WTC11 (cell line): Measurements from ENCODE around the gene ST6GALNAC5. TPM values are rescaled to one million over a fixed set of nuclear protein-coding genes. Genes with fewer than 3 reads are reported as not detected.

Experiments used
- ATAC-seq: fragments of 200-7000 bp; cut with Tn5 transposase; 2 replicates; pipeline ENCODE4 v1.10.0; 2021; ENCODE audit warnings: mild to moderate bottlenecking, moderate library complexity
- CTCF ChIA-PET: fragments of 300-600 bp; sonication (Branson Sonifier 250); formaldehyde crosslinking; loops from one replicate; lab custom pipeline; 2021; ENCODE audit warnings: antibody characterized with exemption; lab: Charles Lee
- POLR2A ChIA-PET: fragments of 350-600 bp; sonication (Branson Sonifier 250); formaldehyde crosslinking; loops from one replicate; lab custom pipeline; 2021; ENCODE audit warnings: antibody characterized with exemption; lab: Charles Lee
- DNase-seq: peaks from one replicate; pipeline ENCODE4 v3.0.0; 2021; ENCODE audit warnings: low spot score
- H3K27ac Mint-ChIP-seq: 2 replicates; pipeline ENCODE4 v1.8.0; 2021; ENCODE audit warnings: mixed read lengths
- H3K27me3 Mint-ChIP-seq: 2 replicates; pipeline ENCODE4 v1.8.0; 2021; ENCODE audit warnings: low read depth, mild to moderate bottlenecking, moderate library complexity, mixed read lengths
- H3K36me3 Mint-ChIP-seq: 2 replicates; pipeline ENCODE4 v1.8.0; 2021; ENCODE audit warnings: mixed read lengths
- H3K4me1 Mint-ChIP-seq: 2 replicates; pipeline ENCODE4 v1.8.0; 2022; ENCODE audit warnings: mixed read lengths
- H3K4me3 Mint-ChIP-seq: 2 replicates; pipeline ENCODE4 v1.8.0; 2021; ENCODE audit warnings: mild to moderate bottlenecking, moderate library complexity, mixed read lengths
- H3K9me3 Mint-ChIP-seq: 2 replicates; pipeline ENCODE4 v1.8.0; 2021; ENCODE audit warnings: mixed read lengths
- ETV6 ChIP-seq: sonication (generic); formaldehyde crosslinking; IDR thresholded peaks from 2 replicates; pipeline ENCODE4 v1.8.1; 2022; ENCODE audit warnings: mild to moderate bottlenecking, missing genetic modification reagents
- FOXP1 ChIP-seq: sonication (generic); formaldehyde crosslinking; IDR thresholded peaks from 2 replicates; pipeline ENCODE4 v1.8.0; 2022; ENCODE audit warnings: missing genetic modification reagents, mild to moderate bottlenecking, moderate library complexity, borderline replicate concordance
- GTF2I ChIP-seq: fragments of 250-450 bp; sonication (Bioruptor Pico); conservative IDR thresholded peaks from 2 replicates; pipeline ENCODE4 v1.4.0; 2021; ENCODE audit warnings: mild to moderate bottlenecking
- NR2C2 ChIP-seq: sonication (generic); formaldehyde crosslinking; IDR thresholded peaks from 2 replicates; pipeline ENCODE4 v1.8.0; 2022; ENCODE audit warnings: mild to moderate bottlenecking, missing genetic modification reagents
- NR3C1 ChIP-seq: sonication (generic); formaldehyde crosslinking; conservative IDR thresholded peaks from 2 replicates; pipeline ENCODE4 v1.8.1; 2023; ENCODE audit warnings: low read depth, mild to moderate bottlenecking, missing genetic modification reagents
- ZNF423 ChIP-seq: fragments of 250-450 bp; sonication (Bioruptor Pico); IDR thresholded peaks from 2 replicates; pipeline ENCODE4 v2.1.2; 2022; ENCODE audit warnings: mild to moderate bottlenecking, moderate library complexity
- ZNF671 ChIP-seq: fragments of 250-450 bp; sonication (Bioruptor Pico); IDR thresholded peaks from 2 replicates; pipeline ENCODE4 v1.8.0; 2021; ENCODE audit warnings: mild to moderate bottlenecking
- total RNA-seq: library from RNA; stranded (reverse); gene quantifications from 3 replicates; pipeline ENCODE4 v1.2.3, GENCODE V29; 2021
- TF ChIP-seq, protein P1 (sequence below): sonication (generic); formaldehyde crosslinking; IDR thresholded peaks from 2 replicates; pipeline ENCODE4 v1.8.0; 2023; ENCODE audit warnings: missing genetic modification reagents, mild to moderate bottlenecking, borderline replicate concordance
- TF ChIP-seq, protein P2 (sequence below): sonication (generic); formaldehyde crosslinking; IDR thresholded peaks from 2 replicates; pipeline ENCODE4 v1.8.0; 2022; ENCODE audit warnings: mild to moderate bottlenecking, missing genetic modification reagents
- TF ChIP-seq, protein P3 (sequence below): sonication (generic); formaldehyde crosslinking; IDR thresholded peaks from 2 replicates; pipeline ENCODE4 v1.8.0; 2022; ENCODE audit warnings: missing genetic modification reagents
- TF ChIP-seq, protein P4 (sequence below): sonication (generic); formaldehyde crosslinking; IDR thresholded peaks from 2 replicates; pipeline ENCODE4 v1.8.1; 2022; ENCODE audit warnings: low read depth, mild to moderate bottlenecking, moderate library complexity, missing genetic modification reagents, borderline replicate concordance

Gene ST6GALNAC5
- total RNA-seq, 1 experiment from 2014 or later, result 9.6 TPM

DNA sequence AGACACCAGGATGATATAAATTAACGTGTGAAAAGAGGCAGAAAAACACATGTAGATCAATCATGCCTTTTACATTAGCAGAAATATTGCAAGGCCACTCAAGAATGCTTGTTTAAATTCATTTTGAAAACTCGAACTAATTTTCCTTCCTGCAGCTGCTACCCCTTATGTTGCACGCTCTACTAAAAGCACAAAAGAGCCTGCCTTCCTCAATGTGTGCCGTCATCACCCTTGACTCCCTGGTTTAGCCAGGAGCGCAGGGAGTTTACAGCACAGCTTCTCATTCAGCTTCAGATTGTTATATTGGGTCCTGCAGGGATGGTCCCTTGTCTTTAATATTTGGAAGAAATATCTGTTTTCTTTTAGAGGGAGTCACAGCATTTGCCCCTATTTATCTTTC is 10.1 kb upstream of the ST6GALNAC5 start (continued):
- TF ChIP-seq, protein P1, sequence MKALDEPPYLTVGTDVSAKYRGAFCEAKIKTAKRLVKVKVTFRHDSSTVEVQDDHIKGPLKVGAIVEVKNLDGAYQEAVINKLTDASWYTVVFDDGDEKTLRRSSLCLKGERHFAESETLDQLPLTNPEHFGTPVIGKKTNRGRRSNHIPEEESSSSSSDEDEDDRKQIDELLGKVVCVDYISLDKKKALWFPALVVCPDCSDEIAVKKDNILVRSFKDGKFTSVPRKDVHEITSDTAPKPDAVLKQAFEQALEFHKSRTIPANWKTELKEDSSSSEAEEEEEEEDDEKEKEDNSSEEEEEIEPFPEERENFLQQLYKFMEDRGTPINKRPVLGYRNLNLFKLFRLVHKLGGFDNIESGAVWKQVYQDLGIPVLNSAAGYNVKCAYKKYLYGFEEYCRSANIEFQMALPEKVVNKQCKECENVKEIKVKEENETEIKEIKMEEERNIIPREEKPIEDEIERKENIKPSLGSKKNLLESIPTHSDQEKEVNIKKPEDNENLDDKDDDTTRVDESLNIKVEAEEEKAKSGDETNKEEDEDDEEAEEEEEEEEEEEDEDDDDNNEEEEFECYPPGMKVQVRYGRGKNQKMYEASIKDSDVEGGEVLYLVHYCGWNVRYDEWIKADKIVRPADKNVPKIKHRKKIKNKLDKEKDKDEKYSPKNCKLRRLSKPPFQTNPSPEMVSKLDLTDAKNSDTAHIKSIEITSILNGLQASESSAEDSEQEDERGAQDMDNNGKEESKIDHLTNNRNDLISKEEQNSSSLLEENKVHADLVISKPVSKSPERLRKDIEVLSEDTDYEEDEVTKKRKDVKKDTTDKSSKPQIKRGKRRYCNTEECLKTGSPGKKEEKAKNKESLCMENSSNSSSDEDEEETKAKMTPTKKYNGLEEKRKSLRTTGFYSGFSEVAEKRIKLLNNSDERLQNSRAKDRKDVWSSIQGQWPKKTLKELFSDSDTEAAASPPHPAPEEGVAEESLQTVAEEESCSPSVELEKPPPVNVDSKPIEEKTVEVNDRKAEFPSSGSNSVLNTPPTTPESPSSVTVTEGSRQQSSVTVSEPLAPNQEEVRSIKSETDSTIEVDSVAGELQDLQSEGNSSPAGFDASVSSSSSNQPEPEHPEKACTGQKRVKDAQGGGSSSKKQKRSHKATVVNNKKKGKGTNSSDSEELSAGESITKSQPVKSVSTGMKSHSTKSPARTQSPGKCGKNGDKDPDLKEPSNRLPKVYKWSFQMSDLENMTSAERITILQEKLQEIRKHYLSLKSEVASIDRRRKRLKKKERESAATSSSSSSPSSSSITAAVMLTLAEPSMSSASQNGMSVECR (CRISPR knock-in tag), result no peak
- no peak for TF ChIP-seq NR2C2 (CRISPR knock-in tag)
- TF ChIP-seq NR3C1 (CRISPR knock-in tag), result no peak
- no peak for TF ChIP-seq ETV6 (CRISPR knock-in tag)
- TF ChIP-seq, protein P2, sequence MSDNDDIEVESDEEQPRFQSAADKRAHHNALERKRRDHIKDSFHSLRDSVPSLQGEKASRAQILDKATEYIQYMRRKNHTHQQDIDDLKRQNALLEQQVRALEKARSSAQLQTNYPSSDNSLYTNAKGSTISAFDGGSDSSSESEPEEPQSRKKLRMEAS (CRISPR knock-in tag), result no peak
- TF ChIP-seq, all 79 proteins: peak for 0

DNA sequence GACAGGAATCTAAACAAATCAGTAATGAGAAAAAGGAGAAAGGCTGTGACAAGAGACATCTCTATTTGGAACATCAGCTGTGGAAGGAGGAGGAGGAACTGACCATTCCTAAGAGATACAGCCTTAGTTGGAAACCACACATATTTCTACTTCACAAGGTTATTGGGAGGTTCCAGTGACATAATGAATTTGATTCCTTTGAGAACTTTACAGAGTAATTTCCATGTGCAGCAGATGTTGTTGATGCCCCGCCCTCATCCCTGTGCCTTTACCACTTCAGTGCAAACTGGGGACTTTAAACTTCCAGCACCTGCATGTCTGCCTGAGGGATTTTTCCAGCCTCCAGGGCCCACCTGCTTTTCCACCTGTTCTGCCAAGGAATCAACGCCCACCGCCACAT is 9.3 kb upstream of the ST6GALNAC5 start:
- ChIA-PET POLR2A (no interaction called here), CTCF (no interaction called here)
- peaks cover 52% of the 10 kb centered on the region for H3K4me1 Mint-ChIP-seq
- H3K36me3 Mint-ChIP-seq, result no peaks in the 10 kb centered on the region; the same call in 1 of the 2 replicates
- ATAC-seq (no peak), DNase-seq (no peak)
- H3K4me3 Mint-ChIP-seq, result no peak overlapping the region
- peaks cover 30% of the 10 kb centered on the region for H3K27me3 Mint-ChIP-seq
- H3K9me3 Mint-ChIP-seq, result peaks cover 11% of the 10 kb centered on the region
- no peak for TF ChIP-seq ZNF671
- TF ChIP-seq, protein P3, sequence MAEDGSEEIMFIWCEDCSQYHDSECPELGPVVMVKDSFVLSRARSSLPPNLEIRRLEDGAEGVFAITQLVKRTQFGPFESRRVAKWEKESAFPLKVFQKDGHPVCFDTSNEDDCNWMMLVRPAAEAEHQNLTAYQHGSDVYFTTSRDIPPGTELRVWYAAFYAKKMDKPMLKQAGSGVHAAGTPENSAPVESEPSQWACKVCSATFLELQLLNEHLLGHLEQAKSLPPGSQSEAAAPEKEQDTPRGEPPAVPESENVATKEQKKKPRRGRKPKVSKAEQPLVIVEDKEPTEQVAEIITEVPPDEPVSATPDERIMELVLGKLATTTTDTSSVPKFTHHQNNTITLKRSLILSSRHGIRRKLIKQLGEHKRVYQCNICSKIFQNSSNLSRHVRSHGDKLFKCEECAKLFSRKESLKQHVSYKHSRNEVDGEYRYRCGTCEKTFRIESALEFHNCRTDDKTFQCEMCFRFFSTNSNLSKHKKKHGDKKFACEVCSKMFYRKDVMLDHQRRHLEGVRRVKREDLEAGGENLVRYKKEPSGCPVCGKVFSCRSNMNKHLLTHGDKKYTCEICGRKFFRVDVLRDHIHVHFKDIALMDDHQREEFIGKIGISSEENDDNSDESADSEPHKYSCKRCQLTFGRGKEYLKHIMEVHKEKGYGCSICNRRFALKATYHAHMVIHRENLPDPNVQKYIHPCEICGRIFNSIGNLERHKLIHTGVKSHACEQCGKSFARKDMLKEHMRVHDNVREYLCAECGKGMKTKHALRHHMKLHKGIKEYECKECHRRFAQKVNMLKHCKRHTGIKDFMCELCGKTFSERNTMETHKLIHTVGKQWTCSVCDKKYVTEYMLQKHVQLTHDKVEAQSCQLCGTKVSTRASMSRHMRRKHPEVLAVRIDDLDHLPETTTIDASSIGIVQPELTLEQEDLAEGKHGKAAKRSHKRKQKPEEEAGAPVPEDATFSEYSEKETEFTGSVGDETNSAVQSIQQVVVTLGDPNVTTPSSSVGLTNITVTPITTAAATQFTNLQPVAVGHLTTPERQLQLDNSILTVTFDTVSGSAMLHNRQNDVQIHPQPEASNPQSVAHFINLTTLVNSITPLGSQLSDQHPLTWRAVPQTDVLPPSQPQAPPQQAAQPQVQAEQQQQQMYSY (CRISPR knock-in tag), result no peak
- TF ChIP-seq, protein P4, sequence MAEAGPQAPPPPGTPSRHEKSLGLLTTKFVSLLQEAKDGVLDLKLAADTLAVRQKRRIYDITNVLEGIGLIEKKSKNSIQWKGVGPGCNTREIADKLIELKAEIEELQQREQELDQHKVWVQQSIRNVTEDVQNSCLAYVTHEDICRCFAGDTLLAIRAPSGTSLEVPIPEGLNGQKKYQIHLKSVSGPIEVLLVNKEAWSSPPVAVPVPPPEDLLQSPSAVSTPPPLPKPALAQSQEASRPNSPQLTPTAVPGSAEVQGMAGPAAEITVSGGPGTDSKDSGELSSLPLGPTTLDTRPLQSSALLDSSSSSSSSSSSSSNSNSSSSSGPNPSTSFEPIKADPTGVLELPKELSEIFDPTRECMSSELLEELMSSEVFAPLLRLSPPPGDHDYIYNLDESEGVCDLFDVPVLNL, result no peak
- TF ChIP-seq GTF2I (CRISPR knock-in tag), result no peak
- TF ChIP-seq, protein P1 (CRISPR knock-in tag), result no peak
- TF ChIP-seq ZNF423 (CRISPR knock-in tag), result no peak
- no peak for TF ChIP-seq FOXP1
- no peak overlapping the region for H3K27ac Mint-ChIP-seq
